ENCODE measurements around the gene PRDM10. TPM values are rescaled to one million over a fixed set of nuclear protein-coding genes. Genes with fewer than 3 reads are reported as not detected.
A peak's percentile ranks its signal among the peaks of the same experiment; 100 is the strongest.

Gene PRDM10
- total RNA-seq, 4 donors from 2014 or later = 7.2 to 13.4 (median 8.1) TPM

- TF ChIP-seq CTCF (IDR thresholded peaks at IDR 0.05) = no peak
- ATAC-seq (ENCODE audit: low FRiP score) (no peak), DNase-seq (ENCODE audit: low spot score) (no peak)
Observed at GRCh38 chr11:129978447-129978846, 24.2 kb downstream of the PRDM10 start.

DNA sequence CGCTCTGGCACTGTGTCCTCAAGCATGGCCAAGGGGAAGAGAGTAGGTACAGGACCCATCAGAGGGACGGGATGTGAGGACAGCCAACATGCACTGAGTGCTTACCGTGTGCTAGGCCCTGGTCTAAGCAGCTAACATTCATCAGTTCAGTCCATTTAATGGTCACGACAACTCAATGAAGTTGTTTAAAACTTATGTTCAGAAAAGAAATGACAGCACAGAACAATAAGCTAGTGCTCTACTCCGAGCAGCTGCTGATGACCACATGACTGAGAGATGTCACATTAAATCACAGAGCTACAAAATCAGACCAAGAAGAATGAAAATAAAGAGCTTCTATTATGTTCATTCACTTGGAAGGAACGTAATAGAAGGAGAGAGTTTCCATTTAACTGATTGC is 26.3 kb downstream of the PRDM10 start:
- no peak for TF ChIP-seq CTCF (IDR thresholded peaks at IDR 0.05)
- DNase-seq (ENCODE audit: low spot score) (no peak), ATAC-seq (ENCODE audit: low FRiP score) (no peak)

- TF ChIP-seq CTCF (IDR thresholded peaks at IDR 0.05) = no peak
- no peak for DNase-seq (ENCODE audit: low spot score)
- ATAC-seq (ENCODE audit: low FRiP score) = no peak
Observed at GRCh38 chr11:129975543-129975942, 27.1 kb downstream of the PRDM10 start.

DNA sequence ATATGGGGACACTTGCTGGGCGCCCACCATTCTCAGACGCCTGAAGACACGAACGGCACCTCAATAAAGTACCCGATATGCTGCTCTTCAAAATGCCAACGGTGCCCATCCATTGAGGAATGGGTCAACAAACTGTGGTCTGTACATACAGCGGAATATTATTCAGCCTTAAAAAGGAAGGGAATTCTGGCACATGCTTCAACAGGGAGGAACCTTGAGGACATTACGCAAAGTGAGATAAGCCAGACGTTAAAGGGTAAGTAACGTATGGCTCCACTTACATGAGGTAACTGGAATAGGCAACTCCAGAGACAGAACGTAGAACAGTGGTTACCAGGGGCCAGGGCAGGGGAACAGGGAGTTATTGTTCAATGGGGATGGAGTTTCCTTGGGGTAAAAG is 28.0 kb downstream of the PRDM10 start:
- ATAC-seq (ENCODE audit: low FRiP score) (no peak), DNase-seq (ENCODE audit: low spot score) (no peak)
- TF ChIP-seq CTCF (IDR thresholded peaks at IDR 0.05) = no peak

GRCh38 chr11:129974237-129974636 is 28.4 kb downstream of the PRDM10 start:
- no peak for DNase-seq (ENCODE audit: low spot score)
- no peak for ATAC-seq (ENCODE audit: low FRiP score)
- TF ChIP-seq CTCF (IDR thresholded peaks at IDR 0.05) = no peak

GRCh38 chr11:129973809-129974208 is 28.8 kb downstream of the PRDM10 start:
- ATAC-seq (ENCODE audit: low FRiP score) = peak; percentile 68
- no peak for TF ChIP-seq CTCF (IDR thresholded peaks at IDR 0.05)

DNA sequence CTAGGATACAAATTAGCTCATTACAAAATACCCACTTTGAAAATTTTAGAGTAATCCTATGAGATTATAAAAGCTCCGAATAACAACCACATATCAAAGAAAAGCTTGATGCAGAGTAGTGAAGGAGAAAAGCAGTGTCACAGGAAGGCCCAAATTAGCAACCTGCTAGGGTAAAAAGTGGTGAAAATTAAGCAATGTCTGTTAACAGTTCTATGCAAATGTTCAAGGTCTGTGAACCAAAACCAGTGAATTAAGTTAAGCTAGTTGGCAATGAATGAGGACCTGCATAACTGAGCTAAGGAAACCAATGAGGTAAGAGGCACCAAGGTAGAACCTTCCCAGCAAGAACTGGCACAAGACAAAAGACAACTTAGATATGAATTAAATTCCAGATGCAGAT is 29.6 kb downstream of the PRDM10 start:
- DNase-seq (ENCODE audit: low spot score) (no peak), ATAC-seq (ENCODE audit: low FRiP score) (no peak)
- TF ChIP-seq CTCF (IDR thresholded peaks at IDR 0.05) = no peak

More at GRCh38 chr11:129973809-129974208, 28.8 kb downstream of the PRDM10 start:
- no peak for DNase-seq (ENCODE audit: low spot score)

All from omental fat pad (tissue), 4 donors.